ENCODE measurements around the gene RAP1B. TPM values are rescaled to one million over a fixed set of nuclear protein-coding genes. Genes with fewer than 3 reads are reported as not detected.

RAP1B gene
- total and polyA plus RNA-seq, 4 experiments from 2014 or later = 193 to 542 (median 314) TPM

DNA sequence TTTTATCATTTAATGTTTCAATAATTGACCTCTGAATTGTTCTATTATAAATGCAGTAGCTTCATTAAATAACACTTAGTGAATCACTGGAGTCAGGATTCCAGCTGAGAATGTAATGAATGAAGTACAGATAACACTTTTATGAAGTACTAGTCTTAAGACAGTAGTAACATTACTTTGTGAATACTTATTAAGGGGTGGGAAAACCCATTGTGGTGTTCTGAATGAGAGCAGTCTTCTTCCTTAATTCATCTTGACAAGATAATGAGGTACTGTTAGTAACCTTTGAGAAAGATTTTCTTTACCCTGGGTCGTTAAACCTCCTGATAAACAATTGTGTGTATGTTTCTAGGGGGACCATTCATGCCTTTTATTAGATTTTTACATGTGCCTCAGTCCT, 88.8 kb downstream of the RAP1B start:
- POLR2A ChIA-PET (ENCODE audit: partially characterized antibody) = no interaction called here
- Mint-ChIP-seq H3K27me3 (no peaks in the 10 kb centered on the region), H3K27ac (peak overlapping the region in 2 of 7 donors; percentile 41 to 62), H3K4me1 (no peaks in the 10 kb centered on the region), H3K36me3 (peaks cover 42 to 49% of the 10 kb centered on the region in 2 donors), H3K9me3 (no peaks in the 10 kb centered on the region), H3K4me3 (no peak overlapping the region)
- no peaks in the 10 kb centered on the region for H3K4me1 ChIP-seq (ENCODE audit: insufficient read depth, low read length)
- H3K27ac ChIP-seq (ENCODE audit: low read depth, low read length) = no peak overlapping the region
- intact Hi-C loops (cut with micrococcal nuclease) = no loop called here
- no peak overlapping the region for H3K4me3 ChIP-seq (ENCODE audit: low read length in 2 of 2)
- no peak for DNase-seq
- no peaks in the 10 kb centered on the region for H3K9me3 ChIP-seq (ENCODE audit: control insufficient read depth in 1 of 2, low read length in 2 of 2)
- H3K36me3 ChIP-seq (ENCODE audit: insufficient read depth, low read length) = peaks cover 24% of the 10 kb centered on the region
- H3K27me3 ChIP-seq (ENCODE audit: insufficient read depth, low read length) = no peaks in the 10 kb centered on the region
- CTCF ChIA-PET (ENCODE audit: partially characterized antibody) = no interaction called here

Other genes with a start within 250 kb of the RAP1B start
- 10 to 100 TPM; 68.9 to 70.7 TPM for gene NUP107, start 76.1 kb downstream of the RAP1B start, total RNA-seq
- gene NUP107, start 76.1 kb downstream of the RAP1B start, polyA plus RNA-seq = 10 to 100 TPM; 25.9 to 39.8 TPM
- gene SLC35E3, start 135.3 kb downstream of the RAP1B start, total RNA-seq = 10 to 100 TPM in 1 of 2 experiments, 1 to 10 TPM in 1; 8.2 to 11.5 TPM
- gene SLC35E3, start 135.3 kb downstream of the RAP1B start, polyA plus RNA-seq = 1 to 10 TPM; 6.1 to 7.7 TPM
- gene MDM2, start 197.3 kb downstream of the RAP1B start, total RNA-seq = 100 to 1,000 TPM; 117 to 121 TPM
- 10 to 100 TPM in 1 of 2 donors, 1 to 10 TPM in 1; 9.7 to 22.5 TPM for gene MDM2, start 197.3 kb downstream of the RAP1B start, polyA plus RNA-seq